Measurements from ENCODE around the gene CDKAL1. TPM values are rescaled to one million over a fixed set of nuclear protein-coding genes. Genes with fewer than 3 reads are reported as not detected.

Gene CDKAL1
- total and polyA plus RNA-seq, 9 of the 15 experiments (the other 6 are each of a cell fraction or from before 2014, with no cell fraction given) = 11.2 to 36.3 (median 20.1) TPM

GRCh38 chr6:21264288-21265033, 730.2 kb downstream of the CDKAL1 start (continued):
- 0 out of 2 replicates have a peak, but pooled peaks have one; percentile 21 for TF ChIP-seq ZNF41 (CRISPR knock-in tag; conservative IDR thresholded peaks at IDR 0.05)
- TF ChIP-seq TCF3 (CRISPR knock-in tag; IDR thresholded peaks at IDR 0.05) = peak; percentile 80
- peak; percentile 38 for TF ChIP-seq ATF3 (IDR thresholded peaks at IDR 0.05)
- TF ChIP-seq ATF3 (CRISPR knock-in tag; conservative IDR thresholded peaks at IDR 0.05) = no peak
- peak; percentile 32 for TF ChIP-seq TAL1 (IDR thresholded peaks at IDR 0.05)
- peak; percentile 40; the same call in 1 of the 2 replicates for TF ChIP-seq BRD4 (IDR thresholded peaks at IDR 0.05)
- TF ChIP-seq GTF2E2 (tag; IDR thresholded peaks at IDR 0.05) = peak; percentile 19; the same call in 1 of the 2 replicates
- TF ChIP-seq ZNF354B (CRISPR knock-in tag; IDR thresholded peaks at IDR 0.05) = 0 out of 2 replicates have a peak, but pooled peaks have one; percentile 21
- no peak for TF ChIP-seq NR3C1 (CRISPR knock-in tag; IDR thresholded peaks at IDR 0.05)
- no peak for TF ChIP-seq NCOA6 (IDR thresholded peaks at IDR 0.05)
- TF ChIP-seq NFXL1 (CRISPR knock-in tag; IDR thresholded peaks at IDR 0.05) = 0 out of 2 replicates have a peak, but pooled peaks have one; percentile 33
- peak in 1 of 2 experiments; percentile 55; a peak in 2 of 4 replicates for TF ChIP-seq FOXA3 (CRISPR knock-in tag; conservative IDR thresholded peaks at IDR 0.05 in 1 of 2, IDR thresholded peaks at IDR 0.05 in 1 of 2)
- TF ChIP-seq KLF6 (CRISPR knock-in tag; IDR thresholded peaks at IDR 0.05; ENCODE audit: borderline replicate concordance) = 0 out of 2 replicates have a peak, but pooled peaks have one; percentile 4
- 0 out of 2 replicates have a peak, but pooled peaks have one; percentile 33 for TF ChIP-seq ETV5 (CRISPR knock-in tag; IDR thresholded peaks at IDR 0.05; ENCODE audit: low read depth)
- TF ChIP-seq PRPF4 (IDR thresholded peaks at IDR 0.05; ENCODE audit: insufficient read depth, low read depth, low read length, poor library complexity, severe bottlenecking) = no peak
- 0 out of 2 replicates have a peak, but pooled peaks have one; percentile 6 for TF ChIP-seq L3MBTL2 (IDR thresholded peaks at IDR 0.05)
- TF ChIP-seq, protein P1, sequence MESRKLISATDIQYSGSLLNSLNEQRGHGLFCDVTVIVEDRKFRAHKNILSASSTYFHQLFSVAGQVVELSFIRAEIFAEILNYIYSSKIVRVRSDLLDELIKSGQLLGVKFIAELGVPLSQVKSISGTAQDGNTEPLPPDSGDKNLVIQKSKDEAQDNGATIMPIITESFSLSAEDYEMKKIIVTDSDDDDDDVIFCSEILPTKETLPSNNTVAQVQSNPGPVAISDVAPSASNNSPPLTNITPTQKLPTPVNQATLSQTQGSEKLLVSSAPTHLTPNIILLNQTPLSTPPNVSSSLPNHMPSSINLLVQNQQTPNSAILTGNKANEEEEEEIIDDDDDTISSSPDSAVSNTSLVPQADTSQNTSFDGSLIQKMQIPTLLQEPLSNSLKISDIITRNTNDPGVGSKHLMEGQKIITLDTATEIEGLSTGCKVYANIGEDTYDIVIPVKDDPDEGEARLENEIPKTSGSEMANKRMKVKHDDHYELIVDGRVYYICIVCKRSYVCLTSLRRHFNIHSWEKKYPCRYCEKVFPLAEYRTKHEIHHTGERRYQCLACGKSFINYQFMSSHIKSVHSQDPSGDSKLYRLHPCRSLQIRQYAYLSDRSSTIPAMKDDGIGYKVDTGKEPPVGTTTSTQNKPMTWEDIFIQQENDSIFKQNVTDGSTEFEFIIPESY (CRISPR knock-in tag; IDR thresholded peaks at IDR 0.05) = 0 out of 2 replicates have a peak, but pooled peaks have one; percentile 36
- 0 out of 2 replicates have a peak, but pooled peaks have one; percentile 16 for TF ChIP-seq ETV1 (tag; conservative IDR thresholded peaks at IDR 0.05; ENCODE audit: low read depth)
- no peak for TF ChIP-seq EGR1 (conservative IDR thresholded peaks at IDR 0.05)
- TF ChIP-seq CEBPB (tag; IDR thresholded peaks at IDR 0.05) = 0 out of 2 replicates have a peak, but pooled peaks have one; percentile 9
- peak; percentile 66 for TF ChIP-seq MEIS2 (IDR thresholded peaks at IDR 0.05; ENCODE audit: partially characterized antibody)
- TF ChIP-seq, protein P2, sequence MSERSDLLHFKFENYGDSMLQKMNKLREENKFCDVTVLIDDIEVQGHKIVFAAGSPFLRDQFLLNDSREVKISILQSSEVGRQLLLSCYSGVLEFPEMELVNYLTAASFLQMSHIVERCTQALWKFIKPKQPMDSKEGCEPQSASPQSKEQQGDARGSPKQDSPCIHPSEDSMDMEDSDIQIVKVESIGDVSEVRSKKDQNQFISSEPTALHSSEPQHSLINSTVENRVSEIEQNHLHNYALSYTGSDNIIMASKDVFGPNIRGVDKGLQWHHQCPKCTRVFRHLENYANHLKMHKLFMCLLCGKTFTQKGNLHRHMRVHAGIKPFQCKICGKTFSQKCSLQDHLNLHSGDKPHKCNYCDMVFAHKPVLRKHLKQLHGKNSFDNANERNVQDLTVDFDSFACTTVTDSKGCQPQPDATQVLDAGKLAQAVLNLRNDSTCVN (CRISPR knock-in tag; IDR thresholded peaks at IDR 0.05) = 0 out of 2 replicates have a peak, but pooled peaks have one; percentile 12

All from K562 (cell line).